Activated effector memory CD4-positive, alpha-beta T cell treated with anti-CD3 and anti-CD28 coated beads, Interleukin-2, amount 50 U/mL, for 16 hours (primary cell): ENCODE data around the gene EHD2.
"Not testable (repeated sequence)": the region's sequence is repeated elsewhere in the genome, so short reads cannot be mapped to it uniquely, and the experiment has no call there.

Source experiments
- DNase-seq: peaks from one replicate; pipeline ENCODE4 v3.0.0-alpha.2; 2020

Gene EHD2

DNA sequence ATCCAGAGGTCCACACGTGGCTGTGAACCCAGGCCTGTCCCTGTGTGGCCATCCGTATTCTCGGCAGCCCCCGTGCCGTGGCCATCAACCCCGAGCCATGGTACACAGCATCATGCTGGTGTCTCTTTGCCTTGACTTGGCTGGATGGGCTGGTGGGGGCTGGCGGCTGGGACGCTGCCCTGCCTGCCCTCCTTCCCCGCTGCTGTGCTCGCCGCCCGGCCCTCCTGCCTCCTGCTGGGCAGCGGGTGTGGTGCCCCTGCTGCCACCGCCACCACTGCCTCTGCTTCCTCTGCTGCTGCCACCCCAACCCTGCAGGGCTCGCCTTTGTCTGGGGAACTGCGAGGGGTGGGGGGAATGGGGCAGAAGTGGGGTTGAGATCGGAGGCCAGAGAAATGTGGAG, 19.7 kb upstream of the EHD2 start:
- DNase-seq = no peak

DNA sequence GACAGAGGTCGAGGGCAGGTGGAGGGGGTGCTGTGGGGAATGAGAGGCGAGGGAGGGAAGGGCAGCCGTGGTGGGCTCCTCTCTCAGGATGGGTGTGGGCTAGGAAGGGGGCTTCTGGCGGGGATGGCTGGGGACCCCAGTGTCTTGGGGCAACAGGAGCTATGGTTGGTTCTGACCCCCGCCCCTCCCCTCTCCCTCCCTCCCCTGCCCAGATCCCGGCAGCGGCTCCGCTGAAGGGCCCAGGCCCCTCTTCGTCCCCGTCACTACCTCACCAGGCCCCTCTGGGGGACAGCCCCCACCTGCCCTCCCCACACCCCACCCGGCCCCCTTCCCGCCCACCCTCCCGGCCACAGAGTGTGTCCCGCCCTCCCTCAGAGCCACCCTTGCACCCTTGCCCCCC, 19.3 kb upstream of the EHD2 start:
- DNase-seq = no peak

DNA sequence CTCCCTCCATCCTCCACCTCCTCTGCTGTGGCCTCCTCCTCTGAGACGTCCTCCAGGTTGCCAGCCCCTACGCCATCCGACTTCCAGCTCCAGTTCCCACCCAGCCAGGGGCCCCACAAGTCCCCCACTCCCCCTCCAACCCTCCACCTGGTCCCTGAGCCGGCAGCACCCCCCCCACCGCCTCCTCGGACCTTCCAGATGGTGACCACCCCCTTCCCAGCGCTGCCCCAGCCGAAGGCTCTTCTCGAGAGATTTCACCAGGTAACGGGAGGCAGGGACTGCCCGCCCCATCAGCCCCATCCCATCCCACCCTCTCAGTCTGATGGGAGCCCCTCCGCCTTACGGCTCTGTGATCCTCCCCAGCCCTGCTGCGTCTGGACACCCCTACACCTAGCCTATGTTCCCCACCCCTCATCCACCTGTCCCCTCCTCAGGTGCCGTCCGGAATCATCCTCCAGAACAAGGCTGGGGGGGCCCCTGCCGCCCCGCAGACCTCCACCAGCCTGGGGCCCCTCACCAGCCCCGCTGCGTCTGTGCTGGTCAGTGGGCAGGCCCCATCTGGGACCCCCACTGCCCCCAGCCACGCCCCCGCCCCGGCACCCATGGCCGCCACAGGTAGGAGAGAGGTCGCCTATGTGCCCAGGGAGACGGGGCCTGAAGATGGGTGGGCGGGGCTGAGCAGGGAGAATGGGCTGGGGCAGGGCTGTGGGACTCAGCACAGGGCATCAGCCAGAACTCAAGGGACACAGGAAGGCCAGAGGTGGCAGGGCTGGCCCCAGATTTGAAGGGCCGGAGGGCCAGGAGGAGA, 18.6 kb upstream of the EHD2 start:
- DNase-seq = no peak

DNA sequence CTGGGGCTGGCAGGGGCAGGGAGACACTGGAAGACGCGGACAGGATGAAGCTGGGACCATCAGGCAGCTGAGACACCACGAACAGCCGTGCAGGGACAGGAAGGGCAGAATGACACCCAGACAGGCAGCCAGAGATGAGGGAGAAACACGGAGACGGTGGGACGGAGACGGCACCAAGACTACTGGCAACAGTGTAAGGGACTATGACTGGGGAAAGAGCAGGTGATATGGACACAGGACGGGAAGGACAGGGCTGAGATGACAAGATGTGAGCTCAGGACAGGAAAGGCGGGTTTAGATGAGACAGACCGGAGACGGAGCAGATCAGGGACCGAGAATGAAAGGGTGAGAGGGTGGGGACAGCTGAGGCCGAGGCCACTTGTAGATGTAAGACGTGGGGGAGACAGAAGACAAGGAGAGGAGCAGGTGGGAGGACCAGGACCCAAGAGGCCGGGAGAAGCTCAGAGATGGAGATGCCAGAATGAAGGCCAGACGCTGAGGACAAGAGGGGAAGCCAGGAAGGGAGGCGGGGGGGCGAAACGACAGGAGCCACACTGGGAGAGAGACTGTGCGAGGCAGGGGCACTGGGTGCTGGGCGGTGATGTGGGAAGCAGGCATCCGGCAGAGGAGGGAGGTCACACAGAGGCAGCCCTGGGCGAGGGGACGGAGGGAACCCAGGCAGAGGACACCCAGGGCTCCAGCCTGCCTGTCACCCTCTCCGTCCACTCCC, 17.5 kb upstream of the EHD2 start:
- no peak for DNase-seq

DNA sequence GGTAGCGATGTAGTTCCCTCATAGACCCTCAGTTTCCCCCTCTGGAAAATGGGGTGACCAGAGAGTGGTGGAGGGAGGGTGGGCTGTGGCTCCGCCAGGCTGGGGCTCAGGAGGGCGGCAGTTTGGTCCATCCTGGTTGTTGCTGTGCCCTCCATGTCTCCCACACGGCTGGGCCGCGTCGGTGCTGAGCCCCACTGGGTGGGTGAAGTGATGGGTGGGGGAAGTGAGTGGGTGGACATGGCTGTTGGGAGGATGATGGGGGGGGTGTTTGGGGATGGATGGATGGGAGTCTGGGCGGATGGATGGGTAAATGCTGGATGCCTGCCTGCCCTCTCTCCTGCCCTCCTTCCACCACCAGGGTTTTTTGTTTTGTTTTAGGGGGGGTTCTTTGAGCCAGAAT, 16.6 kb upstream of the EHD2 start:
- no peak for DNase-seq

DNA sequence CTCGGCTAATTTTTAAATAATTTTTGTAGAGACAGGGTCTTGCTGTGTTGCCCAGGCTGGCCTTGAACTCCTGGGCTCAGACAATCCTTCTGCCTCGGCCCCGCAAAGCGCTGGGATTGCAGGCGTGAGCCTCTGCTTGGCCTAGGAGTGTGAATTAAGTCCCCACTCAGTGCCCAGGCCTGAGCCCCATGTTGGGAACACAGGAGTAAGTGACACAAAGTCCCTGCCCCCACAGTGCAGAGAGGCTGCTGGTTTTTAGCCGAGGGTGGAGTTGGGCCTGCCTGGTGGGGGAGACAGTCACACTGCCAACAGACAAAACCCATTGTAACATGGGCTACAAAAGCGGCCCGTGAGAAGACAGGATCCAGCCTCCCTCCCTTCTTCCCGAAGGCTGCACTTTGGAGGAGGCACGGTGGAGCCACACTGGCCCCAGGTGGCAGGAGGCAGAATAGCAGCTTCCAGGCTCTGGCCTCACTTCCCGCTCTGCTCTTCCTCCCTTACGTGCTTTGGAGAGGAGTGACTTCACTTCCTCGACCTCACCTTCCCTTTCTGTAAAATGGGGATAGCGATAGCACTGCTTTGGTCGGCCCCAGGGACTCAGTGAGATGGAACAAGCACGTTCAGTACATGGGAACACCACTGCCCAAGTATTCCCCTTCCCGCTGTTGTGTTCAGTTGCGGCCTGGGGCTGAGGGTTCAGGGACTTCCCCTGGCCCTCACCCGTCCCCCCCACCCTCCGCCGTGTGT, 15.2 kb upstream of the EHD2 start:
- peak; percentile 81 for DNase-seq

DNA sequence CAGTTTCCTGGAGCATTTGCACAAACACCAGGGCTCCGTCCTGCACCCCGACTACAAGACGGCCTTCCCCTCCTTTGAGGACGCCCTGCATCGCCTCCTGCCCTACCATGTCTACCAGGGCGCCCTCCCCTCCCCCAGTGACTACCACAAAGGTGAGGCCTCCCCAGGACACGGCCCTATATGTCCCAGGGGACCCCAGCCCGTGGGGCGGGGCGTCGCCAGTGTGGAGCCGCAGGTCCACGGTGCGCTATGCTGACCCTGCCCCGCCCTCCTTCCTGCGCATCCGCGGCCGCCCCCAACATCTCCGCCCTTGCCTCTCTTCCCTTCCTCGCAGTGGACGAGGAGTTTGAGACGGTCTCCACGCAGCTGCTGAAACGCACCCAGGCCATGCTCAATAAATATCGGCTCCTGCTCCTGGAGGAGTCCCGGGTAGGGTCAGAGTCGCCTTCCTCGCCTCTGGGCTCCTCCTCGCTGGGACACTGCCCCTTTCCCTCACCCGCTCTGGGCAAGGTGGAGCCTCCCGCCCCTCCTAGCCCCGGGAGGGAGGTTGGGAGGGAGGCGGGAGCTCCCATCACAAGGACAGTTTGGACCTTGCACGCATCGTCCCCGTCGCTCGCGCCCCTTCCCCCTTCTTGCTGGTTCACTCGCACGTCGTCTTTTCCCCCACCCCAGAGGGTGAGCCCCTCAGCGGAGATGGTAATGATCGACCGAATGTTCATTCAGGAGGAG, 14.4 kb upstream of the EHD2 start:
- no peak for DNase-seq

DNA sequence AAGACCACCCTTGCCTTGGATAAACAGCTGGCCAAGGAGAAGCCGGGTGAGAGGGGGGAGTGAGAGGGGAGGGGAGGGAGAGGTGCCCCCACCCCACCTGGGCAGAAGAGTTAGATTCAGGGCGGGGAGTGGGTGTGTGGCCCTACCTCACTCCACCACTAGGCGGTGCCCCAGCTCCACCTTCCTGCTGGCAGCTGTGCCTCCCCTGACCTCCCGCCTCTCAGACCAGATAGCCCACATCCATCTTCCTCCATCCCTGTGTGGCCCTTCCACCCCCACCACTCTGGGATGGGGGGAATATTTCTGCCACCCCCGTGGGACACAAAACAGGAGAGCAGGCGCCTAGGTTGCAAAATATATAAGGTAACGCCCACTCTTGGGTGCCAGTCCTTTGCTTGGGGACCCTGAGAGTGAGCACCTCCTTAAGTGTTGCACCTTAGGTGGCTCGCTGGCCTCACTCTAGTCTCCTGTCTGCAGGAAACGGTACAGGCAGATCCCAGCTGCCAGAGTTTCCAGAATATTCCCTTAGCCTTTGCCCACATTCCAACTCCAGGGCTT, 13.8 kb upstream of the EHD2 start:
- DNase-seq = peak; percentile 82

DNA sequence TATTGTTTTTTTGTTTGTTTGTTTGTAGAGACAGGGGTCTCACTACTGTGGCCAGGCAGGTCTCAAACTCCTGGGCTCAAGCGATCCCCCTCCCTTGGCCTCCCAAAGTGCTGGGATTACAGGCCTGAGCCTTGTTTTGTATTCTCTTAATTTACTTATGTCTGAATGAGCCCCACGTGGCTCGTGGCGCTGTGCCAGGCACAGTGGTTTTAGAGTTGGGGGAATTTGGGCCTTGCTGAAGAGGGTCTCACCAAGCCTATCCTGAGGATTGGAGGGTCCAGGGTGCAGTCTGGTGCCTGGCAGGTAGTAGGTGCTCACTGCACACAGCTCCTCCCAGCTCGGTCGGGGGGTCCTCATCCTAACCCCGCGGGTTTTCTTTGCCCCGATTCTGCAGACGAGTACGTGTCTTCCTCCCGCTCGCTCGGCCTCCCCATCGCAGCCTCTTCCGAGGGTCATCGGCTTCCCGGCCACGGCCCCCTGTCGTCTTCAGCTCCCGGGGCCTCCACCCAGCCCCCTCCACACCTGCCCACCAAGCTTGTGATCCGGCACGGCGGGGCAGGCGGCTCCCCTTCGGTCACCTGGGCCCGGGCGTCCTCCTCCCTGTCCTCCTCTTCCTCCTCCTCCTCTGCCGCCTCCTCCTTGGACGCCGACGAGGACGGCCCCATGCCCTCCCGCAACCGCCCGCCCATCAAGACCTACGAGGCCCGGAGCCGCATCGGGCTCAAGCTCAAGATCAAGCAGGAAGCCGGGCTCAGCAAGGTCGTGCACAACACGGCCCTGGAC, 12.1 kb upstream of the EHD2 start:
- no peak for DNase-seq

DNA sequence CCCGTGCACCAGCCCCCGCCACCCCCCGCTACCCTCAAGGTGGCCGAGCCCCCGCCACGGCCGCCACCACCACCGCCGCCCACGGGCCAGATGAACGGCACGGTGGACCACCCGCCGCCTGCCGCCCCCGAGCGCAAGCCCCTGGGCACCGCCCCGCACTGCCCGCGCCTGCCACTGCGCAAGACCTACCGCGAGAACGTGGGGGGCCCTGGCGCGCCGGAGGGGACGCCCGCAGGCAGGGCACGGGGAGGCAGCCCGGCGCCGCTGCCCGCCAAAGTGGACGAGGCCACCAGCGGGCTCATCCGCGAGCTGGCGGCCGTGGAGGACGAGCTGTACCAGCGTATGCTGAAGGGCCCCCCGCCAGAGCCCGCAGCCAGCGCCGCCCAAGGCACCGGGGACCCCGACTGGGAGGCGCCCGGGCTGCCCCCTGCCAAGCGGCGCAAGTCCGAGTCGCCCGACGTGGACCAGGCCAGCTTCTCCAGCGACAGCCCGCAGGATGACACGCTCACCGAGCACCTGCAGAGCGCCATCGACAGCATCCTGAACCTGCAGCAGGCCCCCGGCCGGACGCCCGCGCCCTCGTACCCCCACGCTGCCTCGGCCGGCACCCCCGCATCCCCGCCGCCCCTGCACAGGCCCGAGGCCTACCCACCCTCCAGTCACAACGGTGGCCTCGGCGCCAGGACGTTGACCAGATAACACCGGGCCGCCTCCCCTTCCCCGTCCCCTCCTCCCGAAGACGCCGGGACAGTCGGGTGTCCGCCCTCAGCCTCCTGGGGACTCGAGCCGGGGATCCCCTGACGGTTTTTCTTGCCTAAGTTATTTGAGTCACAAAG, 11.3 kb upstream of the EHD2 start:
- DNase-seq = no peak

DNA sequence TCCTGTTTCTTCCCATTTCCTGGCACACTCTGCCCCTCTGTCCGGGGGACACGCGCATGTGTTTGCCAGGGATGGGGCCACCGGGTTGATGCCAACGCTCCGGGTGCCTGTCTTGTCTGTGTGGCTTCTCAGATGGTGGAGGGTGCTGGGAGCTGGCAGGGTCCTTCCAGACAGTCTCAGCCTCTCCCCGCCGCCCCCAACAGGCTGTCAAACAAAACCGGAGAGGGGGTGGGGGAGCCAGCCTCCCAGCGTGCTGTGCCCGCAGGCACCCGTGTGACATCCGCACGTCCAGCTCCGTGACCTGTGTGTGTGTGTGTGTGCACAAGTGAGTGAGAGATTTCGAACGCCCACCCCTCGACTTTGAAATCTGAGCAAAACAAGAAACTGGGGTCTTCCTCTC, 10.6 kb upstream of the EHD2 start:
- no peak for DNase-seq

DNA sequence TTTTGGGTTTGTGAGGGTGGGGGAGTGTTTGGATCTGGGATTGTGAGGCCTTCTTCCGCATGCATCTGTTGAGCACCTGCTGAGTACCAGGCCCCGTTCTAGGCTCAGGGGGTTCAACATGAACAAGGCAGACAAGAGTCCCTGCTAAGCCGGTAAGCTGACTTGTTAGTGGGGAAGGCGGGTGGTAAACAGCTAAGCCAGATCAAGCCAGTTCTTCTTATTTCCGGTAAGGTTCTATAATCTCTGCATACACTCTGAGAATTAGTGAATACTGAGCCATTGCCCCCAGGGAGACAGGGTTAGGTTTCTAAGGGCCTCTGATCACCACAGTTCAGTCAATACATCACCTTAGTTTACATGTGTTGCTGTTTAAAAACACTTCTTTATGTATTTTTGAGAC, 9.9 kb upstream of the EHD2 start:
- DNase-seq = no peak

DNA sequence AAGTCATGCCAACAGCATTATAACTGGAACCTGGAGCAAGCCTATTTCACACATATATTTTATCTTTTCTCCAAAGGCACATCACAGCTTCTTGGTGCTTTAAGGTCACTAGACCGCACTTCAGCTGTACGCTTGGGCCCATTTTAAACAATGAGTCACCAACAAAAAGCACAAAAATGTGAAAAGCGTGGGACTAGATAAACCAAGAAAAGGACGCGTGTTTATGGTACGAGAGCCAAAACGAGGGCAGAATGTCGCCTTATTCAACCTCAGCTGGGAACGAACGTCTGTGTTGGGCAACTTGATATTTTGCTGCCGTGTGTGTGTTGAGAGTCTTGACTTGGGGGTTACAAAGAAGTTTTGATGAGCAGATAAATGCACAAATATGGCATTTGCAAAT, 9.2 kb upstream of the EHD2 start:
- no peak for DNase-seq

DNA sequence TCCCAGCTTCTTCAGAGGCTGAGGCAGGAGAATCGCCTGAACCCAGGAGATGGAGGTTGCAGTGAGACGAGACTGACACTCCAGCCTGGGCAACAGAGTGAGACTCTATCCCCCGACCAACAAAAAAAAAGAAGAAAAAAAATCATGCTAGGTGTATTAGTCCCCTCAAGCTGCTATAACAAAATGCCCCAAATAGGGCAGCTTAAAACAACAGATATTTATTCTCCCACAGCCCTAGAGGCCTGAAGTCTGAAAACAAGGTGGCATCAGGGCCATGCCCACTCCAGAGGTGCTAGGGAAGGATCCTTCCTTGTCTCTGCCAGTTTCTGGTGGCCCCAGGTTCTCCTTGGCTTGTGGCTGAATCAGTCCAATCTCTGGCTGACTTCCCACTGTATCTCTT, 8.6 kb upstream of the EHD2 start:
- no peak for DNase-seq

DNA sequence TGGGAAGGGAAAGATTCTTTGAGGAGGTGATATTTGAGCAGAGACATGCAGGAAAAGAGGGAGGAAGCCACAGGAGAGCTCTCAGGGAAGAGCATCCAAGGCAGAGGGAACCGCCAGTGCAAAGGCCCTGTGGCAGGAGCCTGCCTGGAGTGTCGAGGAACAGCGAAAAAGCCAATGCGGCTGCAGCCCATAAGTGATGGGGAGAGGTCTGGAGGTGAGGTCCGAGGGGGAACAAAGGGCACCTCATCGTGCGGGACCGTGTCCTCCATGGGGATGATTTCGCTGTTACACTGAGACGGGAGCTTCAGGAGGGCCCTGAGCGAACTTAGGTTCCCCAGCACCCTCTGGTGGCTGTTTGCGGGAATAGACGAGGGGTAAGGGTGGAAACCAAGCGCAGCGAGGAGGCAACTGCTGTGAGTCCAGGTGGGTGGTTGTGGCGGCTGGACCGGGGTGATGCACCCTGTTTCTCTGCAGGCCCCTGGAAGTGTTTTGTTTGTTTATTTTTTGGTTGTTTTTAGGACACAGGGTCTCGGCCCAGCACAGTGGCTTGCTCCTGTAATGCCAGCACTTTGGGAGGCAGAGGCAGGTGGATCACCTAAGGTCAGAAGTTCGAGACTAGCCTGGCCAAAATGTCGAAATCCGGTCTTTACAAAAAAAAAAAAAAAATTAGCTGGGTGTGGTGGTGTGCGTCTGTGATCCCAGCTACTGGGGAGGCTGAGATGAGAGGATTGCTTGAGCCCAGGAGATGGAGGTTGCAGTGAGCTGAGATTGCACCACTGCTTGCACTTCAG, 5.9 kb upstream of the EHD2 start:
- peak; percentile 89 for DNase-seq

DNA sequence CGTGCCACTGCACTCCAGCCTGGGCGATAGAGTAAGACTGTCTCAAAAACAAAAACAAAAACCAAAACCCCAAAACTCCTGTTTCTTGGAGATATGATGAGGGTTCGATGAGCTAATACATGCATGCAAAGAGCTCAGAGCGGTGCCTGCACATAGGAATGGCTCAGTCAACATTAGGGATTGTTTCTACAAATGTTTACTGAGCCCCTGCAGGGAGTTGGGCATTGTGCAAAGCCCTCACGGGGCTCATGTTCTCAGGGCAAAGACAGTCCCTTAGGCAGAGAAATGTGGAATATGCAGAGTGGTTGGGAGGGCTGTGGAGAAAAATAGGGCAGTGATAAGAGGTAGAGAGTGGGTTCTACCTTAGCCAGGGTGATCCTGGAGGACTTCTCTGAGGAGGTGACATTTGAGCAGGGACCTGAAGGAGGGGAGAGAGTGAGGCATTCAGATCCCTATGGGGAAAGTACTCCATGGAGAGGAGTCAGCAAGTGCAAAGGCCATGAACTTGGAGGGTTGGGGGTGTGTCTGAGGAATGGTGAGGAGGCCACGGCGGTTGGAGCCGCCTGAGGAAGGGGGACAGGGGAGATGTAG, 1.5 kb upstream of the EHD2 start:
- no peak for DNase-seq

DNA sequence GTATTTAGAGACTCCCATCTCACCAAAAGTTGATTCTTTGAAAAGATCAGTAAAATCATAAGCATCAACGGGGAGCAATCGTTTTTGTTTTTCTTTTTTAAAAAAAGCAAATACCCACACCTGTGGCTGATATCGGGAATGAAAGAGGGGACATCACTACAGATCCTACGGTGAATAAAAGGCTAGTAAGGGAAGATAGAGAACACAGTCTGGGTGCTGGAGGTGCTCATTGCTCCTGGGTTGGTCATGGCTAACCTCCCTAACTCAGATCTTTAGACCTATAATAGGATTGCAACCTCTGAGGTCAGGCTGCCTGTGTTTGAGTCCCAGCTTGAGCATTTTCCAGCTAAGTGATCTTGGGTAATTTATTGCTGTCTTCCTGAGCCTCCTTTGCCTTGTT, 1.1 kb downstream of the EHD2 start:
- no peak for DNase-seq

DNA sequence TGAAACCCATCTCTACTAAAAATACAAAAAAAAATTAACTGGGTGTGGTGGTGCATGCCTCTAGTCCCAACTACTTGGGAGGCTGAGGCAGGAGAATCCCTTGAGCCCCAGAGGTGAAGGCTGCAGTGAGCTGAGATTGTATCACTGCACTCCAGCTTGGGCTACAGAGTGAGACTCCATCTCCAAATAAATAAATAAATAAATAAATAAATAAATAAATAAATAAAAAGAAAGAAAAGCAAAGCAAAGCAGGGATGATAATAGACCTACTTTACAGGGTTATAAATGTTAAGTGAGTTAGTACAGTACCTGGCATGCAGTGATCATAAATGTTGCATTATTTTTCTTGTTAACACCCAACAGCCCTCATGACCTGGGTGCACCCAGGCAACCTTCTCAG, 1.6 kb downstream of the EHD2 start:
- not testable (repeated sequence) for DNase-seq

DNA sequence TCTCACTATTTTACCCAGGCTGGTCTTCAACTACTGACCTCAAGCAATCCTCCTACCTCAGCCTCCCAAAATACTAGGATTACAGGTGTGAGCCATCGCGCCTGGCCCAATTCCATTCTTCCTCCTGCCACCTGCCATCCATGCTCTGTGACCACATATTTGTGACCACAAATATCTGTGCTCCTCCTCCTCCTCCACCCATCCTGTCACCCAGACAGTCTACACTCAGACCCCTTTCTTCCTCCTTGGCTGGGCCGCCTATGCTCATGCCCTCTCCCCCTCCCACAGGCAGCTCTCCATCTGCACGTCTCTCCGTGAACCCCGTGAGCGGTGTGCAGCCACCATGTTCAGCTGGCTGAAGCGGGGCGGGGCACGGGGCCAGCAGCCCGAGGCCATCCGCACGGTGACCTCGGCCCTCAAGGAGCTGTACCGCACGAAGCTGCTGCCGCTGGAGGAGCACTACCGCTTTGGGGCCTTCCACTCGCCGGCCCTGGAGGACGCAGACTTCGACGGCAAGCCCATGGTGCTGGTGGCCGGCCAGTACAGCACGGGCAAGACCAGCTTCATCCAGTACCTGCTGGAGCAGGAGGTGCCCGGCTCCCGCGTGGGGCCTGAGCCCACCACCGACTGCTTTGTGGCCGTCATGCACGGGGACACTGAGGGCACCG, 3.2 kb downstream of the EHD2 start:
- DNase-seq = no peak
